Measurements from ENCODE around the gene F12. TPM values are rescaled to one million over a fixed set of nuclear protein-coding genes. Genes with fewer than 3 reads are reported as not detected.

The F12 gene
- total RNA-seq, 2 experiments from 2014 or later = 3.8 TPM; not detected in 1

GRCh38 chr5:177355162-177355867, 54.0 kb downstream of the F12 start:
- no peak for TF ChIP-seq EZH2phosphoT487 (IDR thresholded peaks at IDR 0.05; ENCODE audit: borderline replicate concordance, low read depth, low read length)
- no peak for TF ChIP-seq CTCF (conservative IDR thresholded peaks at IDR 0.05; ENCODE audit: low read length)
- peaks cover 49% of the 10 kb centered on the region for H3K4me1 ChIP-seq (ENCODE audit: insufficient read depth, low read length, poor library complexity, severe bottlenecking)
- DNase-seq (ENCODE audit: low spot score) = no peak
- BruUV-seq (replicated peaks) = no TSS peak
- ChIA-PET CTCF (ENCODE audit: unreplicated experiment) (interaction anchor here (0.6 kb wide), 1 partner anchor 131 kb away, joined by 3 read pairs; no protein-coding TSS in a partner anchor), POLR2A (interaction anchor here (0.7 to 1.5 kb wide), 2 partner anchors 10 to 90 kb away, joined by 3 to 6 read pairs; no protein-coding TSS in a partner anchor)
- no peaks in the 10 kb centered on the region for H3K9me2 ChIP-seq (ENCODE audit: insufficient read depth, low read length)
- no peak overlapping the region for H2AFZ ChIP-seq (ENCODE audit: low read length)
- H3K36me3 ChIP-seq (ENCODE audit: insufficient read depth, low read length) = no peaks in the 10 kb centered on the region; the same call in 1 of the 2 replicates
- no peak overlapping the region for H3K4me3 ChIP-seq (ENCODE audit: low read depth, low read length, poor library complexity, severe bottlenecking)
- peaks cover 5% of the 10 kb centered on the region; the same call in 1 of the 2 replicates for H4K20me1 ChIP-seq (ENCODE audit: insufficient read depth, low read length)
- no peak overlapping the region for H3K27ac ChIP-seq (ENCODE audit: low read depth, low read length, poor library complexity, severe bottlenecking)
- H3K79me2 ChIP-seq (ENCODE audit: insufficient read depth, low read depth, low read length) = peaks cover 18% of the 10 kb centered on the region
- peaks cover 8% of the 10 kb centered on the region for H3K9me3 ChIP-seq (ENCODE audit: low read length)
- intact Hi-C loops (cut with micrococcal nuclease; ENCODE audit: unreplicated experiment) = no loop called here
- no peak overlapping the region for H3K4me2 ChIP-seq (ENCODE audit: low read length)

- Histone ChIP-seq H3K9me3 (ENCODE audit: low read length) (peaks cover 8% of the 10 kb centered on the region), H2AFZ (ENCODE audit: low read length) (no peak overlapping the region), H3K4me2 (ENCODE audit: low read length) (no peak overlapping the region), H3K79me2 (ENCODE audit: insufficient read depth, low read depth, low read length) (peaks cover 24% of the 10 kb centered on the region), H3K4me1 (ENCODE audit: insufficient read depth, low read length, poor library complexity, severe bottlenecking) (peaks cover 49% of the 10 kb centered on the region), H3K36me3 (ENCODE audit: insufficient read depth, low read length) (peaks cover under 1% of the 10 kb centered on the region), H3K4me3 (ENCODE audit: low read depth, low read length, poor library complexity, severe bottlenecking) (no peak overlapping the region), H3K9me2 (ENCODE audit: insufficient read depth, low read length) (no peaks in the 10 kb centered on the region), H4K20me1 (ENCODE audit: insufficient read depth, low read length) (peaks cover 7% of the 10 kb centered on the region; the same call in 1 of the 2 replicates), H3K27ac (ENCODE audit: low read depth, low read length, poor library complexity, severe bottlenecking) (no peak overlapping the region)
- no peak for DNase-seq (ENCODE audit: low spot score)
- TF ChIP-seq EZH2phosphoT487 (IDR thresholded peaks at IDR 0.05; ENCODE audit: borderline replicate concordance, low read depth, low read length) (no peak), CTCF (conservative IDR thresholded peaks at IDR 0.05; ENCODE audit: low read length) (no peak)
- ChIA-PET POLR2A (no interaction called here), CTCF (ENCODE audit: unreplicated experiment) (no interaction called here)
- intact Hi-C loops (cut with micrococcal nuclease; ENCODE audit: unreplicated experiment) = no loop called here
- no TSS peak for BruUV-seq (replicated peaks)
Observed at GRCh38 chr5:177354711-177355110, 54.7 kb downstream of the F12 start.

GRCh38 chr5:177354256-177354655, 55.1 kb downstream of the F12 start:
- TF ChIP-seq EZH2phosphoT487 (IDR thresholded peaks at IDR 0.05; ENCODE audit: borderline replicate concordance, low read depth, low read length) = no peak
- TF ChIP-seq CTCF (conservative IDR thresholded peaks at IDR 0.05; ENCODE audit: low read length) = no peak
- BruUV-seq (replicated peaks) = no TSS peak
- Histone ChIP-seq H3K79me2 (ENCODE audit: insufficient read depth, low read depth, low read length) (peaks cover 28% of the 10 kb centered on the region), H3K4me2 (ENCODE audit: low read length) (no peak overlapping the region), H3K4me3 (ENCODE audit: low read depth, low read length, poor library complexity, severe bottlenecking) (no peak overlapping the region), H3K36me3 (ENCODE audit: insufficient read depth, low read length) (peaks cover 5% of the 10 kb centered on the region), H3K9me2 (ENCODE audit: insufficient read depth, low read length) (no peaks in the 10 kb centered on the region), H3K27ac (ENCODE audit: low read depth, low read length, poor library complexity, severe bottlenecking) (no peak overlapping the region), H3K4me1 (ENCODE audit: insufficient read depth, low read length, poor library complexity, severe bottlenecking) (peaks cover 49% of the 10 kb centered on the region), H3K9me3 (ENCODE audit: low read length) (peaks cover 8% of the 10 kb centered on the region), H2AFZ (ENCODE audit: low read length) (no peak overlapping the region), H4K20me1 (ENCODE audit: insufficient read depth, low read length) (peaks cover 7% of the 10 kb centered on the region; the same call in 1 of the 2 replicates)
- DNase-seq (ENCODE audit: low spot score) = no peak
- POLR2A ChIA-PET = no interaction called here
- intact Hi-C loops (cut with micrococcal nuclease; ENCODE audit: unreplicated experiment) = no loop called here
- CTCF ChIA-PET (ENCODE audit: unreplicated experiment) = no interaction called here
